HG02973 (cell line): ENCODE measurements around the gene DGKH.
"Not testable (repeated sequence)": the region's sequence is repeated elsewhere in the genome, so short reads cannot be mapped to it uniquely, and the experiment has no call there.

ENCODE experiments used
- ATAC-seq: cut with Tn5 transposase; IDR thresholded peaks from one replicate; pipeline ENCODE4 v1.9.1; 2021; ENCODE audit warnings: moderate library complexity; ENCODE audit not compliant: unreplicated experiment

The DGKH gene

GRCh38 chr13:42163338-42163737, 114.9 kb downstream of the DGKH start:
- not testable (repeated sequence) for ATAC-seq

- not testable (repeated sequence) for ATAC-seq
Observed at GRCh38 chr13:42163910-42164309, 115.5 kb downstream of the DGKH start.

- no peak for ATAC-seq
Observed at GRCh38 chr13:42164557-42165125, 116.2 kb downstream of the DGKH start.

GRCh38 chr13:42168496-42168895, 120.0 kb downstream of the DGKH start:
- ATAC-seq, result no peak

- no peak for ATAC-seq
Observed at GRCh38 chr13:42170029-42170428, 121.6 kb downstream of the DGKH start.

- no peak for ATAC-seq
Observed at GRCh38 chr13:42173789-42174343, 125.4 kb downstream of the DGKH start.

GRCh38 chr13:42174344-42175162, 126.1 kb downstream of the DGKH start:
- no peak for ATAC-seq

GRCh38 chr13:42176294-42176693, 127.8 kb downstream of the DGKH start:
- no peak for ATAC-seq

GRCh38 chr13:42177189-42177588, 128.7 kb downstream of the DGKH start:
- ATAC-seq, result no peak

- ATAC-seq, result no peak
Observed at GRCh38 chr13:42181381-42181953, 133.0 kb downstream of the DGKH start.

- ATAC-seq, result no peak
Observed at GRCh38 chr13:42189061-42189460, 140.6 kb downstream of the DGKH start.

- ATAC-seq, result no peak
Observed at GRCh38 chr13:42190529-42190928, 142.1 kb downstream of the DGKH start.

GRCh38 chr13:42211704-42212464, 163.4 kb downstream of the DGKH start:
- no peak for ATAC-seq

GRCh38 chr13:42214446-42214845, 166.0 kb downstream of the DGKH start:
- no peak for ATAC-seq

- no peak for ATAC-seq
Observed at GRCh38 chr13:42215578-42216421, 167.4 kb downstream of the DGKH start.

- ATAC-seq, result no peak
Observed at GRCh38 chr13:42216422-42216735, 167.9 kb downstream of the DGKH start.

GRCh38 chr13:42218576-42218975, 170.1 kb downstream of the DGKH start:
- ATAC-seq, result no peak

- no peak for ATAC-seq
Observed at GRCh38 chr13:42219051-42219450, 170.6 kb downstream of the DGKH start.

- ATAC-seq, result no peak
Observed at GRCh38 chr13:42219876-42220275, 171.4 kb downstream of the DGKH start.

GRCh38 chr13:42221121-42221765, 172.8 kb downstream of the DGKH start:
- ATAC-seq, result no peak
